Activated gamma-delta T cell (primary cell): ENCODE data around the gene CLIC4.
A peak's percentile ranks its signal among the peaks of the same experiment; 100 is the strongest.
"Not testable (repeated sequence)": the region's sequence is repeated elsewhere in the genome, so short reads cannot be mapped to it uniquely, and the experiment has no call there.

ENCODE experiments used
- DNase-seq: peaks from one replicate; lab custom pipeline; 2025; lab: John Stamatoyannopoulos, UW
- total RNA-seq, 2 donors: gene quantifications; one replicate each; lab custom pipeline; 2026; lab: John Stamatoyannopoulos, UW

Gene CLIC4
- total RNA-seq = 7.7 to 18.7 reads per million in 2 donors

DNA sequence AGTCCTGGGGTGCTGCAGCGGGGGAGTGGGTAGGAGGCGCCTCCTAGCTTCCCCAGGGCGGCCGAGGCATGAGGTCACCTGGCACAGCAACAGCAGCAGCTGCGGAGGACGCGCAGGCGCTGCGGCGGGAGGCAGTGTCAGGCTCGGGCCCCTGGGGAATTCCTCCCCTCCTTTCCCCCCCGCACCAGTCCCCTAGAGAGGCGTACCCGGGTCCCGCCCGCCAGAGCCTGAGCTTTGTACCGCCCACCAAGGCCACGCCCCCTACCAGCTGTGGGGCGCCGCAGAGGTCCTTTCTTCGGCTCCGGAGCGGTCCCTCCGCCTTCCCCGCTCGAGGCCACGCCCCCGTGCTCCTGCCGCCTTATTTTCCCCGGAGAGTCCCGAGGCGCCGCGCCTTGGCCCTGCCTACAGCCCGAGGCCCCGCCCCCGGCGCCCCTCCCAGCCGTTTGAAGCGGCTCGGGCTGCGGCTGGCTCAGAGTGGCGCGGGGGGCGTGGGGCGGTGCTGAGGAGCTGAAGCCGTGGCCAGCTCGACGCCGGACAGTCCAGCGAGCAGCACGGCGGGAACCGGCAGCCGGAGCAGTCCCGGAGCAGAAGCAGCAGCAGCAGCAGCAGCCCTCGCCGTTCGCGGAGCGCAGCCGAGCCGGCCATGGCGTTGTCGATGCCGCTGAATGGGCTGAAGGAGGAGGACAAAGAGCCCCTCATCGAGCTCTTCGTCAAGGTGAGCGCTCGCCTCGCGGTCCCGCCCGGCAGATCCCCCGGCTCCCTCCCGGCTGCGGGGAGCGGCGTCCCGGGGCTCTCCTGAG lies at the start of gene CLIC4:
Gene CLIC4, plus strand, starts transcription at position 537 of the 800 bp plus-strand sequence. Its CDS starts 107 bp downstream, at position 644.
- DNase-seq = peak; percentile 97

DNA sequence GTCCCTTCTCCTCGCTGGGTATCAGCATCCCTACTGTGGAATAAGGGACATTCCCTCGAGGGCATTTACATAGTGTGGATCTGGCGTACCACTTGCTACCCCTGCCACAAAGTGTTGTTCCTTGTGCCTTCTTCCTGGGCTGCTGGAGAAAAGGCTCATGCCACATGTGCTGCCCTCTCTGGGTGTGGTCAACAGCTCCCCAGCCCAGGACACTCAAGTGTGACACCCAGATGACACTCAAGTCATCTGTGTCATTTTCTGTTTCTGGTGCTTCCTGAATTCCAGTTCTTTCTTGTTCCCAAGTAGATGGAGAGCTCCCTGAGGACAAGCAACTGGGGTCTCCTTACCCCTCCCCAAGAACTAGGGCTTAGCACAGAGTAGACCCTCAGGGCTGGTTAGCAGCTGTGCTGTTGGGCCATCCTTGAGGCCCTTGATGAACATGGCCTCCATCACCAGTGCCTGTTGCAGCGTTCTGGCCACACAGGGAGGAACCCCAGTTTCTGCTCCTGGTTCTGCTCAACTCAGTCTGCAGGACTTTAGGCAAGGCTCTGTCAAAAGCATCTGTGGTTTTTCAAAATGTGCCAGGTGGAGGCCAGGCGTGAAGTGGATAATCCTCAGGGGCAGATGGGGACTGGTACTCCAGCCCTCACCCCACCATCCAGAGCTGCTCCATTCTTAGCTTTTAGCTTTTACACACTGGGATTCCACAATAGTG lies 49.0 kb upstream of the CLIC4 start:
- no peak for DNase-seq

DNA sequence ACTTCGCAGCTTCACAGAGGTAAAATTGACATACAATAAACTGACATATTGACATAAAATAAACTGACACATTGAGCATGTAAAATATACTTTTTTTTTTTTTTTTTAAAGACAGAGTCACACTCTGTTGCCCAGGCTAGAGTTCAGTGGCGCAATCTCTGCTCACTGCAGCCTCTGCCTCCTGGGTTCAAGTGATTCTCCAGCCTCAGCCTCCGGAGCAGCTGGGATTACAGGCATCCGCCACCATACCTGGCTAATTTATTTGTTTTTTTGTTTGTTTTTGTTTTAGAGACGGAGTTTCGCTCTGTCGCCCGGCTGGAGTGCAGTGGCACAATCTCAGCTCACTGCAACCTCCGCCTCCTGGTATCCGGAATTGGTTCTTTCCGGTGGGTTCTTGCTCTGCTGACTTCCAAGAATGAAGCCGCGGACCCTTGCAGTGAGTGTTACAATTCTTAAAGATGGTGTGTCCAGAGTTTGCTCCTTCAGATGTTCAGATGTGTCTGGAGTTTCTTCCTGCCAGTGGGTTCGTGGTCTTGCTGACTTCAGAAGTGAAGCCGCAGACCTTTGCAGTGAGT lies 48.4 kb upstream of the CLIC4 start:
- DNase-seq = no peak

DNA sequence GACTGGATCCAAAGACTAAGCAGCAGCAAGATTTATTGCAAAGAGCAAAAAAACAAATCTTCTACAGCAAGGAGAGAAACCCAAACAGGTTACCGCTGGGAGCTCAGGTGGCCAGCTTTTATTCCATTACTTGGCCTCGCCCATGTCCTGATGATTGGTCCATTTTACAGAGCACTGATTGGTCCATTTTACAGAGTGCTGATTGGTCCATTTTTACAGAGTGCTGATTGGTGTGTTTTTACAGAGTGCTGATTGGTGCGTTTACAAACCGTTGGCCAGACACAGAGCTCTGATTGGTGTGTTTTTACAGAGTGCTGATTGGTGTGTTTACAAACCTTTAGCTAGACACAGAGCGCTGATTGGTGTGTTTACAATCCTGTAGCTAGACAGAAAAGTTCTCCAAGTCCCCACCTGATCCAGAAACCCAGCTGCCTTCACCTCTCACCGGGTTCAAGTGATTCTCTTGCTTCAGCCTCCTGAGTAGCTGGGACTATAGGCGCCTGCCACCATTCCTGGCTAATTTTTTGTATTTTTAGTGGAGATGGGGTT lies 47.7 kb upstream of the CLIC4 start:
- not testable (repeated sequence) for DNase-seq

DNA sequence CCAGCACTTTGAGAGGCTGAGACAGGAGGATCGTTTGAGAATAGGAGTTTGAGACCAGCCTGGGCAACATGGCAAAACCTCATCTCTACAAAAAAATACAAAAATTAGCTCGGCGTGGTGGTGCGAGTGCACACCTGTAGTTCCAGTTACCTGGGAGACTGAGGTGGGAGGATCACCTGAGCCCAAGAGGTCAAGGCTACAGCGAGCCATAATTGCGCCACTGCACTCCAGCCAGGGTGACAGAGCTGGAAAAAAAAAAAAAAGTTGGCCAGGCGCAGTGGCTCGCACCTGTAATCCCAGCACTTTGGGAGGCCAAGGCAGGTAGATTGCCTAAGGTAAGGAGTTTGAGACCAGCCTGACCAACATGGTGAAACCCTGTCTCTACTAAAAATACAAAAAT lies 46.9 kb upstream of the CLIC4 start:
- not testable (repeated sequence) for DNase-seq

DNA sequence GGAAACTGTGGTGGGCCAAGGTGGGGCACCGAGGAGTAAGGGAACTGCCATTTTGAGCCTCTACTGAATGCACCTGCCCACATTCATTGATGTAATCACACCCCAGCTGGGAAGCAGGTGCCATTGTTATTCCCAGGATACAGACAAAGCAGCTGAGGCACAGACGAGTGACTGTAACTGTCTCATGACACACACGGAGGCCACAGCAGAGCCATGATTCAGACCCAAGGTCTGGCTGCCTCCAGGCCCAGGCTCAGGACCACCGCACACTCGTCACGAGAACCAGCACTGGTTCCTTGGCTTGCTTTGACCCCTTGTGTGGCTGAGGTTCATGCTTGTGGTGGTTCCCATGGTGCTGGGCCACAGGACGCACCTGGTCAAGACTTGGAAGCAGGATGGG lies 45.6 kb upstream of the CLIC4 start:
- no peak for DNase-seq

DNA sequence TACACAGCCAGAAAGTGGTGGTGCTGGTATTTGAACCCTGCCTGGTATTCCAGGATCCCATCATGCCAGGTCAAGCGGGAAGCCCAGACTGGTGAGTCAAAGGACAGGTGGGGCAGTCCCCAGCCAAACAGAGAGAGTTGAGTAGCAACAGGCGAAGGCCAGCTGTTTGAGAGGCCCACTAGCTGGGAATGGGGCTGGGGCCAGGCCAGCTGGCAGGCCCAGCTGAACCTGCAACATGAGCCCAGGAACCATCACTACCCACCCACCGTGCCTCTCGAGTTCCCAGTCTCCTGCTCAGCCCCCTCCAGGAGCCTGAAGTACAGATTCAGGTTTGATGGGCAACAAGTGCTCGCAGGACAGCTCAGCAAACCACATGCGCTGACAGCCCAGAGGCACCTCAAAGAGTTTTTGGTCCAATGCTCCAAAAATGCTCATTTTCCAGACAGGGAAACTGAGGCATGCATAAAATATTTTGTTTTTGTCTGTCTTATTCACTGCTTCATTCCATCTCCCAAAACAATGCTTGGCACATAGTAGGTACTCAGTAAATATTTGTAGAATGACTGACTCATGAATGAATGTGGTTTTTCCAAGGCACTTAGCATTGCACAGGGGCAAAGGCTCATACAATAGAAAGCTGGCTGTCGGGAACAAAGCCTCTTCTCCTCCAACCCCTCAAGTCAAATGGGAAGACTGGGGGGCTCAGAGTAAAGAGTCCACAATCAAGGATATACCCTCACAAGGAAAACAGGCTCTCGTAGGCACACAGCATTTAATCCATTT lies 42.5 kb upstream of the CLIC4 start:
- DNase-seq = no peak

DNA sequence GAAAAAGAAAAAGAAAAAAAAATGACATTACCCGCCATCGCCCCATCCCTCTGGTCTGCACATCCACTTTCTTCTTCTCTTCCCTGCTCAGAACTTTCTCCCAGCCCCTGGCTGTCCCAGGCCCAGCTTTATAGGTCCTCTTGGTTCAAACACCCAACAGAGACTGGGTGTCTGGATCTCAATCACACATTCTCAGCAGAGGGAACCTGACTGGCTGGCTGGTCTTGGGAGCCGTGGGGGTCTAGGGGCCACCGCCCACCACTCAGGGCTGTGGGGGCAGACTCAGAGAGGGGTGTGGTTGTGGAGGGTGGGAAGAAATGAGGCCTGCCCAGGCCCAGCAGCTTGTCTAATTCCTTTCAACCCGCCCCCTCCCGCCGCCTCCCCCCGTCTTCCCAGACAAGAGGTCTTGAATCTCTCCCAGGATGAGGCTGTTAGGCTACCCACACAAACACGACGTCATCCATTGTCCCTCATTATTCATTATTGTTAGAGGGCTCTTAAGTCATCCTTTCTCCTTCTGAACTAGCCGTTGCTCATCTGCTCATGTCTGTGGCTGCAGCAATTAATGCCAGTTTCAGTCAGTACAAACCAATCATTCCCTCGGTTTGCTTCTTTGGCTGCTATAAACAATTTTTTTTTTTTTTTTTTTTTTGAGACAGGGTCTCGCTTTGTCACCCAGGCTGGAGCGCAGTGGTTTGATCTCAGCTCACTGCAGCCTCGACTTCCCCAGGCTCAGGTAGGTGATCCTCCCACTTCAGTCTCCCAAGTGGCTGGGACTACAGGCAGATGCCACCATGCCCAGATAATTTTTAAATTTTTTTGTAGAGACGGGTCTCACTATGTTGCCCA lies 40.6 kb upstream of the CLIC4 start:
- DNase-seq = no peak

DNA sequence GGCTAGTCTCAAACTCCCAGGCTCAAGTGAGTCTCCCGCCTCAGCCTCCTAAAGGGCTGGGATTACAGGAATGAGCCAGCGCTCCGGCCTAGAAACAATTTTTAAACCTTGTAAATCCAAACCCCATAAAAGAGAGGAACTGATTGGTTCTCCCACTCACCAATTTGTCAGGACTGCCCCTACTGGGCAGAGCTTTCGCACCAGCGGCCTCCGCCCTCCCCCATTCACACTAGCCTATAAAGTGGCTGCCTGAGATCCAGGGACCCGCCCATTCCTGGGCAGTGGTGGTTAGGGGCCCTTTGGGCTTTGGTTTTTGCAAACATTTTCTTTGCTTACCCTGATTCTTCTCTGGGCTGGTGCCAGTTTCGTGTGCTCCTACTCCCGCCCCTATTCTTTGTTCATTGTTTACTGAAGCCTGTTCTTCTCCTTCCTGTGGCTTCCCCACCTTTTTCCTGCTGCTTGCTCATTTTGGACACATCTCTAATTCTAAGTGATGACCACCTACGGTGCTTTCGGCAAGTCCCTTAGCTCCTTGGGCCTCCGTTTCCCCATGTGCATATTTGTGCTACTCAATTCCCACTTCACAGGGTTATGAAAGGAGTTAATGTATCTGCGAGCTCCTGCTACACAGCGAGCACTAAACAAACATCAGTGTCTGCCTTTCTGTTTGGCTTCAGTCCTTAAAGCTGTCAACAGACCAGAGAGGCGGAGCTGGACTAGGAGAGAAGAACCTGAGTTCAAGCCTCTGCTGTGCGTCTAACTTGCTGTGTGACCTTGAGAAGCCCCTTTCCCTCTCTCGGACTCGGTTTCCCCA lies 39.8 kb upstream of the CLIC4 start:
- no peak for DNase-seq

DNA sequence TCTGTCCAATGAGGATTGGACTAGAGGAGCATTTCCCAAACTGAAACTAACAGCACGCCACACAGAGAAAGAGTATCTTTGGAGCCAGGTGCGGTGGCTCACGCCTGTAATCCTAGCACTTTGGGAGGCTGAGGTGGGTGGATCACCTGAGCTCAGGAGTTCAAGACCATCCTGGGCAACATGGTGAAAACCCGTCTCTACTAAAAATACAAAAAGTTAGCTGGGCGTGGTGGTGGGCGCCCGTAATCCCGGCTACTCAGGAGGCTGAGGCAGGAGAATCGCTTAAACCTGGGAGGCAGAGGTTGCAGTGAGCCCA lies 39.2 kb upstream of the CLIC4 start:
- DNase-seq = not testable (repeated sequence)

DNA sequence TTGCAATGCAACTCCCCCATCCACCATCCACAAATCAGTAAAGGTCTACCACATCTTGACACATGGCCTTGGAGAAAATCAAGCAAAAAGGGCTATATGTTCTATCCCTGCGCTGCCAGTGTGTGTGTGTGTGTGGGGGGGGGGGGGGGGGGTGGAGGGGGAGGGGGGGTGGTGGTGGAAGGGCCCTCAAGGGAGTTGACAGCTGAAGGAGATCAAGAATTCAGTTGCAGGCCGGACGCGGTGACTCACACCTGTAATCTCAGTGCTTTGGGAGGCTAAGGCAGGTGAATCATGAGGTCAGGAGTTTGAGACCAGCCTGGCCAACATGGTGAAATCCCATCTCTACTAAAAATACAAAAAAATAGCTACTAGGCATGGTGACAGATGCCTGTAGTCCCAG lies 37.6 kb upstream of the CLIC4 start:
- DNase-seq = no peak

DNA sequence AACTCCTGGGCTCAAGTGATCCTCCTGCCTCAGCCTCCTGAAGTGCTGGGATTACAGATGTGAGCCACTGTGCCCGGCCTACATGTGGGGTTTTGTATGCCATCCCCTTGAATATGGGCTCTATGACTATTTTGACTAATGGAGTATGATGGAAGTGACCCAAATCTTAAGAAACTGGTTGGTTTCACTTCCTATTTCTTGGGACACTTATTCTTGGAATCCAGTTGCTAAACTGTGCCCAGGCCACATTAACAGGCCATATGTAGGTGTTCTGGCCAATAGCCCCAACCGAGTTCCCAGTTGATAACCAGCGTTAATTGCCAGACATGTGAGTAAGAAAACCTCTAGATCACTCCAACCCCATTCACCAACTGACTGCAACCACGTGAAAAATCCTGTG lies 36.3 kb upstream of the CLIC4 start:
- no peak for DNase-seq

DNA sequence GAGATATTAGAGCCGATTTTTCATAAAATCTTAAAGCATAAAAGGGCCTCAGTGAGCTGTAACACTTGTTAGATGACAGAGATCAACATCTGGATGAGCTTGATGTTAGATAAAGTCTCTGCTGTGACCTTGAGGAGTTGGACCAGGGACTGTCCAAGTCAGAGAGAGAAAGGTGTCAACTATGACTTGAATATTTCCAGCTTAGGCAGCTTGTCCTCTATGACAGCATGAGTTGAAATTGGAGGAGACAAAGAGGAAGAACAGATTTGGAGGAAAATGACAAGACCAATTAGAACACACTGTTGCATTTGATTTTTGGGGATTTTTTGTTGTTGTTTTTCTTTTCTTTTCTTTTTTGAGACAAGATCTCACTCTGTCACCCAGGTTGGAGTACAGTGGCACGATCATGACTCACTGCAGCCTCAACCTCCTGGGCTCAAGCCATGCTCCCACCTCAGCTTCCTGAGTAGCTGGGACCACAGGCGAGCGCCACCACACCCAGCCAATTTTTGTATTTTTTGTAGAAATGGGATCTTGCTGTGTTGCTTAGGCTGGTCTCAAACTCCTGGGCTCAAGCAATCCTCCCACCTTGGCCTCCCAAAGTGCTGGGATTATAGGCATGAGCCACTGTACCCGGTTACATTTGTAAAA lies 35.3 kb upstream of the CLIC4 start:
- no peak for DNase-seq

DNA sequence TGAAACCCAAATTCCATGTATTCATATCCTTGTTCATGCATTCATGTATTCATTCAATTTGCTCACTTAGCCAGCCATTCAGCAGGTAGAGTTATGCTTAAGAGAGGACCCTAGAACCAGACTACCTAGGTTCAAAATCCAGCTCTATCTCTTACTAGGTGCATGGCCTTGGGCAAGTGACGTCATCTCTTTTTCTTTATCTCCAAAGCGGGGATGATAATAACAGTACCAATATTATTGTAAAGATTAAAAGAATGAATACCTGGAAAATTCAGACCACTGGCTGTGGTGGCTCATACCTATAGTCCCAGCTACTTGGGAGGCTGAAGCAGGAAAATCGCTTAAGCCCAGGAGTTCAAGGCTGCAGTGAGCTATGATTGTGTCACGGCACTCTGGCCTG lies 33.9 kb upstream of the CLIC4 start:
- DNase-seq = no peak

DNA sequence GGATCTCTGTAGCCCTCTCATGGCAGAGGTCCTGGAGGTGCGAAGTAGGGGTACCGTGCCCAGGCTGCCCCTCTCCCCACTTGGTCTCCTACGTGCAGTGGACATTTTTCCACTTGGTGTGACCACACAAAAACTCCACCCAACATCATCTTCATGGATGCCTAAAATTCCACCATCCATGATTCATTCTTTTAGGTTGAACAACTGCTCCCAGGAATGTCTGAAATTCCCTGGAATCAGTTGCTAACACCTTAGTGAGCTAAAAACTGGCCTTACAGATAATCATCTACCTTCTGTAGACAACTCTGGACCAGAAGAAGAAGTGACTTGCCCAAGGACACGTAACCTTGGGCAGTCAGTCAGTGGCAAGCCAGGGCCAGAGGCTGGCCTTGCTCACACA lies 32.1 kb upstream of the CLIC4 start:
- no peak for DNase-seq

DNA sequence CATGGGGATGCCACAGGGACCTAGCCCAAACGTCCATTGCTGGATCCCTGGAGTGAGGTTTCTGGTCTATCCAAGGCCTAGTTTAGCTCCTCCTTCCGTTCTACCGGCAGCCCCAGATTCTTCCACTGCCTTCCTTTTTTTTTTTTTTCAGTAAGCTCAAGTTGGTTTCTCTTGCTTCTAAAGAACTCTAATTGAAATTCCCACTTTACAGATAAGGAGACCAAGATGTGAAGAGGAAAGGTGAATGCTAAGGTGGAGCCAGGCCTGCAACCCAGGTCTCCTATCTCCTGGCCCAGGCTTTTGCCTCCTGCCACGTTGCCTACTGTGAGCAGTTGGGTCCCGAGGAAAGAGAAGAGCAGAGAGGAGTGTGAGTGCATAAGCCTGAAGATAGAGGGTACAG lies 31.5 kb upstream of the CLIC4 start:
- no peak for DNase-seq

DNA sequence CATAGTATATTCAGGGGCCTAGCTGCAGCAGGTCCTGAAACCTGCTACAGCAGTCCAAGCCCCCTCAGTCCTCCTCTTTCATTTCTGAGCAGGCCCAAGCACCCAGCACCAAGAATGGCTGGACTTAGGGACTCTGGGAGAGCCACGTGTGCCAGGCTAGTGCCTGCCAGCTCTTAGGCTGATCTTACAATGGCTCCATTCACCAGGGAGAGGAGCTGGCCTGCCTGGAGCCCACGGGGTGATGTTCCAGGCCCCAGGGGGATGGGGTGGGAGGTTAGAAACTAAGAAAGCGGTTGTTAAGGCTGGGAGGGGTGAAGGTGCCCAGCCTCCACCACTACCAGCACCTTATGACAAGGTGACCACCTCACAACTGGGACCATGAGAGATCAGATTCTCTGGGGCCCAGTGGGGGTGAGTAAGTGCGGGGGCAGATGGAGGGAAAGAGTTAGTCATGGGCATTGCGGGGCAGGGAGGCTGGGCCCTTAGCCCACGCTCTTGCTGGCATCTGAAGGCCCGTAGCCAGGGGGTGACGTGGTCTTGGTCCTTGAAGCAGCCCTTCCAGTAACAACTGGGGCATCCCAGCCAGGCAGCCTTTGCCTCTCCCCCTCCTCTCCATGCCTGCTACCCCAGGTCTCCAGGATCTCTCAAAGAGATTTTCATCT lies 30.3 kb upstream of the CLIC4 start:
- no peak for DNase-seq

DNA sequence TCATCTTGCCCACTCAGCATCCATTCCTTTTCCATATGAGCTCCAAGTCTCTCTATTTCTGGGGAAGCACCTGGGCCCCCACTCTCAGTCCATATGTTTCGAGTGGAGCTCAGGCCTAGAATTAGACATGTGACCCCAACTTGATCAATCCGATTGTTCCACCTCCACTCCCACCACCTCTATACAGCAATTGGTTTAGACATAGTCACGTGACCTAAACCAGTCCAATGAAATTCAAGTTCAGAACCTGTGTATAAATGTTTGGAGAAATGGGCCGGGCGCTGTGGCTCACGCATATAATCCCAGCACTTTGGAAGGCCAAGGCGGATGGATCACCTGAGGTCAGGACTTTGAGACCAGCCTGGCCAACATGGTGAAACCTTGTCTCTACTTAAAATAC lies 29.6 kb upstream of the CLIC4 start:
- DNase-seq = no peak
